GM23338 (cell line): Measurements from ENCODE around the gene PRKD1.

Experiments
- CREB1 ChIP-seq: fragments of 250-450 bp; sonication (Bioruptor Pico); IDR thresholded peaks from 2 replicates; pipeline ENCODE4 v1.5.0; 2020; ENCODE audit warnings: low read depth, mild to moderate bottlenecking, moderate library complexity
- CTCF ChIP-seq, 2 experiments: fragments of 200-600 bp in 1 of 2; sonication (generic) in 1 of 2; conservative IDR thresholded peaks; 2 replicates each; pipeline versions ENCODE4 v1.5.1 to v1.6.1; 2016 to 2017; ENCODE audit warnings: antibody characterized with exemption in 2 of 2, low read depth in 2 of 2, mild to moderate bottlenecking in 2 of 2, moderate library complexity in 1 of 2
- ETS1 ChIP-seq: IDR thresholded peaks from 2 replicates; pipeline ENCODE4 v1.6.1; 2016; ENCODE audit warnings: antibody characterized with exemption
- EZH2 ChIP-seq: fragments of 200-600 bp; sonication (generic); IDR thresholded peaks from one replicate; pipeline ENCODE4 v1.8.0; 2017; ENCODE audit warnings: antibody characterized with exemption, mild to moderate bottlenecking, low read depth; ENCODE audit not compliant: unreplicated experiment
- EZH2phosphoT487 ChIP-seq: fragments of 200-600 bp; sonication (generic); IDR thresholded peaks from one replicate; pipeline ENCODE4 v1.8.1; 2018; ENCODE audit warnings: antibody characterized with exemption; ENCODE audit not compliant: unreplicated experiment
- JUNB ChIP-seq: IDR thresholded peaks from one replicate; pipeline ENCODE4 v1.6.1; 2016; ENCODE audit warnings: antibody characterized with exemption; ENCODE audit not compliant: unreplicated experiment
- POLR2AphosphoS5 ChIP-seq: IDR thresholded peaks from 2 replicates; pipeline ENCODE4 v1.6.1; 2016; ENCODE audit warnings: antibody characterized with exemption, low read depth
- REST ChIP-seq: IDR thresholded peaks from one replicate; pipeline ENCODE4 v1.6.1; 2018; ENCODE audit warnings: antibody characterized with exemption; ENCODE audit not compliant: unreplicated experiment
- STAT1 ChIP-seq: IDR thresholded peaks from one replicate; pipeline ENCODE4 v1.6.1; 2016; ENCODE audit warnings: antibody characterized with exemption; ENCODE audit not compliant: unreplicated experiment
- ZNF114 ChIP-seq: fragments of 250-450 bp; sonication (Bioruptor Pico); IDR thresholded peaks from 2 replicates; pipeline ENCODE4 v1.5.0; 2020; ENCODE audit warnings: mild to moderate bottlenecking, moderate library complexity
- ZNF331 ChIP-seq: fragments of 250-450 bp; sonication (Bioruptor Pico); IDR thresholded peaks from 2 replicates; pipeline ENCODE4 v1.5.0; 2020; ENCODE audit warnings: low read depth, mild to moderate bottlenecking, moderate library complexity
- ZNF462 ChIP-seq: fragments of 250-450 bp; sonication (Bioruptor Pico); IDR thresholded peaks from 2 replicates; pipeline ENCODE4 v1.5.0; 2020; ENCODE audit warnings: mild to moderate bottlenecking, moderate library complexity

- peak in 1 of 2 experiments; percentile 25; a peak in 2 of 4 replicates for TF ChIP-seq CTCF (conservative IDR thresholded peaks at IDR 0.05; ENCODE audit: low read depth in 2 of 2)
- no peak for TF ChIP-seq POLR2AphosphoS5
- no peak for TF ChIP-seq REST
- no peak for TF ChIP-seq EZH2
- no peak for TF ChIP-seq JUNB
- TF ChIP-seq CREB1 (CRISPR knock-in tag) = no peak
- no peak for TF ChIP-seq EZH2phosphoT487
- no peak for TF ChIP-seq ZNF331
- no peak for TF ChIP-seq STAT1
- TF ChIP-seq ZNF114 (CRISPR knock-in tag) = no peak
- peak; percentile 66 for TF ChIP-seq ETS1
- TF ChIP-seq ZNF462 = peak; percentile 86
These were observed 264.3 kb downstream of the PRKD1 start for GRCh38 chr14:29663281-29663801.
